D721Med (cell line): Measurements from ENCODE around the gene SDK1.
A peak's percentile ranks its signal among the peaks of the same experiment; 100 is the strongest.

Experiments
- DNase-seq: peaks from one replicate; pipeline ENCODE4 v3.0.0; 2011; ENCODE audit warnings: low spot score; ENCODE audit not compliant: insufficient read length
- FAIRE-seq: peaks from 2 replicates; lab custom pipeline; 2011; peaks lifted over from hg19 to GRCh38; lab: Jason Lieb, UNC
- TF ChIP-seq, protein P1 (sequence below): IDR thresholded peaks from 2 replicates; pipeline ENCODE4 v1.5.1; 2012; ENCODE audit warnings: mild to moderate bottlenecking, control low read depth; ENCODE audit not compliant: insufficient read depth; ENCODE audit errors: missing control alignments

SDK1 gene, protein sequence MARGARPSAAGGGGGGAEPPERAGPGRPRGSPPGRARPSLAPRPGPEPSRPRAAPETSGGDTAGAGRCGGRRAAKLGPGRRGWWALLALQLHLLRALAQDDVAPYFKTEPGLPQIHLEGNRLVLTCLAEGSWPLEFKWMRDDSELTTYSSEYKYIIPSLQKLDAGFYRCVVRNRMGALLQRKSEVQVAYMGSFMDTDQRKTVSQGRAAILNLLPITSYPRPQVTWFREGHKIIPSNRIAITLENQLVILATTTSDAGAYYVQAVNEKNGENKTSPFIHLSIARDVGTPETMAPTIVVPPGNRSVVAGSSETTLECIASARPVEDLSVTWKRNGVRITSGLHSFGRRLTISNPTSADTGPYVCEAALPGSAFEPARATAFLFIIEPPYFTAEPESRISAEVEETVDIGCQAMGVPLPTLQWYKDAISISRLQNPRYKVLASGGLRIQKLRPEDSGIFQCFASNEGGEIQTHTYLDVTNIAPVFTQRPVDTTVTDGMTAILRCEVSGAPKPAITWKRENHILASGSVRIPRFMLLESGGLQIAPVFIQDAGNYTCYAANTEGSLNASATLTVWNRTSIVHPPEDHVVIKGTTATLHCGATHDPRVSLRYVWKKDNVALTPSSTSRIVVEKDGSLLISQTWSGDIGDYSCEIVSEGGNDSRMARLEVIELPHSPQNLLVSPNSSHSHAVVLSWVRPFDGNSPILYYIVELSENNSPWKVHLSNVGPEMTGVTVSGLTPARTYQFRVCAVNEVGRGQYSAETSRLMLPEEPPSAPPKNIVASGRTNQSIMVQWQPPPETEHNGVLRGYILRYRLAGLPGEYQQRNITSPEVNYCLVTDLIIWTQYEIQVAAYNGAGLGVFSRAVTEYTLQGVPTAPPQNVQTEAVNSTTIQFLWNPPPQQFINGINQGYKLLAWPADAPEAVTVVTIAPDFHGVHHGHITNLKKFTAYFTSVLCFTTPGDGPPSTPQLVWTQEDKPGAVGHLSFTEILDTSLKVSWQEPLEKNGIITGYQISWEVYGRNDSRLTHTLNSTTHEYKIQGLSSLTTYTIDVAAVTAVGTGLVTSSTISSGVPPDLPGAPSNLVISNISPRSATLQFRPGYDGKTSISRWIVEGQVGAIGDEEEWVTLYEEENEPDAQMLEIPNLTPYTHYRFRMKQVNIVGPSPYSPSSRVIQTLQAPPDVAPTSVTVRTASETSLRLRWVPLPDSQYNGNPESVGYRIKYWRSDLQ (N-terminal part only)

DNA sequence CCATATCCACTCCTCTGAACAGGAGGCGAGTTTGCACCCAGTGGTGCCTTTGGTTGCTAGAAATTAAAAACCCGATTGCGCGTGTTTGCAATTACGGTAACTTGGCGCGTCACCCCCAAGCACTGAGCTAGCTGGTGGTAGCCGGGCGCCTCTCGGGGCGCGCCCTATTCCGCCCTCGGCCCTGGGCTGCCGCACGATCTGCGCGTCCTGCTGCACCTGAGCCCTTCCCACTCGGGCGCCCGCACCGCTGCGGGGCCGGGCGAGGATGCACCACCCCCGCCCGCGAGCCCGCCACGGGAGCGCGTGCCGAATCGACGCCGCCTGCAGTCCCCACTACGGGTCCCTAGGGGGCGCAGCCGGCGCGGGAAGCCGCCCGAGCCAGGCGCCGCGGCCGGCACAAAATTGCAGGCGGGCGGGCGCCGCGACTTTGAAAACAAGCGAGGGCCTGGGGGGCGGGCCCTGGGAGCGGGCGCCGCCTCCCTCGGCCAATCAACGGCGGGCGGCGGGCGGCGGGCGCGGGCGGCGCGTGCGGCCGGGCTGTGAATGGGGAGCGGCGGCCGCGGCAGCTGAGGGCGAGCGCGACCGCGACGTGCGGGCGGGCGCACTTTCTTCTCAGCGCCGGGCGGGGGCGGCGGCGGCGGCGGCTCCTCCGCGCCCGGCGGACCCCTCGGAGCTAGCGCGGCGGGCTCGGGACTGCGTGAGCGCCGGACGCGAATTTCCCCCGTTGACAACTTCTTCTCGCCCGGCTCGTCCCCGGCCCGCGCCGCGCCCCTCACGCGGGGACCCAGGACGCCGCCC lies at the start of gene SDK1:
Gene SDK1 (plus strand): TSS at position 602 of the 798 bp plus-strand sequence. CDS start 335 bp downstream, outside the sequence.
- FAIRE-seq (no peak), DNase-seq (no peak)
- TF ChIP-seq, protein P1, sequence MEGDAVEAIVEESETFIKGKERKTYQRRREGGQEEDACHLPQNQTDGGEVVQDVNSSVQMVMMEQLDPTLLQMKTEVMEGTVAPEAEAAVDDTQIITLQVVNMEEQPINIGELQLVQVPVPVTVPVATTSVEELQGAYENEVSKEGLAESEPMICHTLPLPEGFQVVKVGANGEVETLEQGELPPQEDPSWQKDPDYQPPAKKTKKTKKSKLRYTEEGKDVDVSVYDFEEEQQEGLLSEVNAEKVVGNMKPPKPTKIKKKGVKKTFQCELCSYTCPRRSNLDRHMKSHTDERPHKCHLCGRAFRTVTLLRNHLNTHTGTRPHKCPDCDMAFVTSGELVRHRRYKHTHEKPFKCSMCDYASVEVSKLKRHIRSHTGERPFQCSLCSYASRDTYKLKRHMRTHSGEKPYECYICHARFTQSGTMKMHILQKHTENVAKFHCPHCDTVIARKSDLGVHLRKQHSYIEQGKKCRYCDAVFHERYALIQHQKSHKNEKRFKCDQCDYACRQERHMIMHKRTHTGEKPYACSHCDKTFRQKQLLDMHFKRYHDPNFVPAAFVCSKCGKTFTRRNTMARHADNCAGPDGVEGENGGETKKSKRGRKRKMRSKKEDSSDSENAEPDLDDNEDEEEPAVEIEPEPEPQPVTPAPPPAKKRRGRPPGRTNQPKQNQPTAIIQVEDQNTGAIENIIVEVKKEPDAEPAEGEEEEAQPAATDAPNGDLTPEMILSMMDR: peak; percentile 67

DNA sequence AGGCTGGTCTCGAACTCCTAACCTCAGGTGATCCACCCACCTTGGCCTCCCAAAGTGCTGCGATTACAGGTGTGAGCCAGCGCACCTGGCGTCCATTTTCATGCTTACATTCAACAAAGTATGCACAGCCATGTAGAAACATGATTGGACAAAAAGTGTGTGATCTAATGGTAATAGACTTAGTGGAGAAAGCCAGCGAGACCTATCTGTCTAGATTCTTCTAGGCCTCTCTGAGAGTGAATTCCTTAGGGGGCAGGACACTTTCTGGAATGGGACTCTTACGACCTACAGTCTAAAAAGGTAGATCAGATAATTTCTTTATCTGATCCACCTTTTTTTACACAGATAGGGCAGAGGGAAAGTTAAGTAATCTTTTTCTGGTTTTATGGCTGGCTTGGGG lies 46.3 kb upstream of the SDK1 start:
- TF ChIP-seq, protein P1: no peak
- no peak for FAIRE-seq
- no peak for DNase-seq

DNA sequence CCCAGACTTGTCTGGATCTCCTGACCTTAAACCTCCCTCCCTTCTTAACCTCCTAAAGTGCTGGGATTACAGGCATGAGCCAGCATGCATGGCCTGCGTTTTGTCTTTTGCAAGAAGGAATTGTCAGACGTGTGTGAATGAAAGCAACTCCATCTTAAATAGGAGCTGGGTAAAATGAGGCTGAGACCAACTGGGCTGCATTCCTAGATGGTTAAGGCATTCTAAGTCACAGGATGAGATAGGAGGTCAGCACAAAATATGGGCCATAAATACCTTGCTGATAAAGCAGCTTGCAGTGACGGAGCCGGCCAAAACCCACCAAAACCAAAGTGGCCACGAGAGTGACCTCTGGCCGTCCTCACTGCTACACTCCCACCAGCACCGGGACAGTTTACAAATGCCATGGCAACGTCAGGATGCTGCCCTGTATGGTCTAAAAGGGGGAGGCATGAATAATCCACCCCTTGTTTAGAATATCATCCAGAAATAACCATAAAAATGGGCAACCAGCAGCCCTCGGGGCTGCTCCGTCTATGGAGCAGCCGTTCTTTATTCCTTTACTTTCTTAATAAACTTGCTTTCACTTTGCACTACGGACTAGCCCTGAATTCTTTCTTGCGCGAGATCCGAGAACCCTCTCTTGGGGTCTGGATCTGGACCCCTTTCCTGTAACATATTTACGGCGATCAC lies 41.2 kb upstream of the SDK1 start:
- FAIRE-seq: no peak
- TF ChIP-seq, protein P1: no peak
- DNase-seq: no peak

DNA sequence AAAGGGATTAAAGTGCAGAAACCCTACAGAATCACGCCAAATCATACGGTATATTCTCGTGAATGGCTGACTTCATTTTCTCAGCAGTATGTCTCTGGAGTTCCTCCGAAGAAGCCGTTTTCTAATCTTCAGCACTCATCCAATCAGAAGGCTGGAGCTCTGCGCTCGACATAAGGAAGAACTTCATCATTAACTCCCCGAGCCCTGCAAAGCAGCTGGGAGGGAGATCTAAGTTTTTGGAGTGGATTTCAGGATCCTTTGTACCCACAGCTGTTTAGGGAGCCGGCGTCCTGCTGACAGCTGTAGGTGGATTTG lies 40.7 kb upstream of the SDK1 start:
- DNase-seq: no peak
- TF ChIP-seq, protein P1: no peak
- FAIRE-seq: no peak

DNA sequence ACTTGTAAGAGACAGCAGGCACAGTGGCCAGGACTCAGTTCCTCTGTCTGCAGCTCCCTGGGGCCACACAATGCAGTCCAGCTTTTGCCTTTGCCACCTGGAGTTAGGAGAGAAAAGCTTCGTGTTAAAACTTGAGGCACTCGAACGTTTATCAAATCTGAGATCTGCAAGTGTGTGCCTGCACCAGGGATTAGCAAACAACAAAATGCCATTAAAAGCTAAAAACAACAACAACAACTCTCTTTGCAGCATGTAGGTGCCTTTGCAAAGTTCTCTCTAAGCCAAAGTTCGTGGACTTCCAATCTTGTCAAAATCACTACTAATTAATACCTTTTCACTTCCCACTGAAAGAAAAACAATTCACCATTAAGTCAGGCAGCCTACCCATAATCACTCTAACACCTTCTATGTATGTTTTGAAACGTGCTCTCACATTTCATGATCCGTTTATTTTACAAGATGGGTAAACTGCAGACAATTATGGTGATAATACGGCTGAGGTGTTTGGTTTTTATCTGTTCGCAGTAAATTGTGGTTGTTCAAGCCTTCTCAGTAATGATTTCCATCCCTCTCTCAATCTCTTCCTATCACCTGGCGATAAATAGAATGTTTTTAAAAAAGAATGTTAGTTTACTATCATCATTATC lies 36.2 kb upstream of the SDK1 start:
- DNase-seq (no peak), FAIRE-seq (no peak)
- TF ChIP-seq, protein P1: no peak
